SK-N-SH (cell line): ENCODE measurements around the gene GNG13. TPM values are rescaled to one million over a fixed set of nuclear protein-coding genes. Genes with fewer than 3 reads are reported as not detected.

Experiments used
- CTCF ChIA-PET: fragments of 300-600, 350-600 bp; formaldehyde crosslinking; extraction: SDS; loops from one replicate; lab custom pipeline; 2021; lab: Yijun Ruan, JAX
- POLR2A ChIA-PET: fragments of 350-600 bp; sonication (Branson Sonifier 250); formaldehyde crosslinking; extraction: SDS; loops from one replicate; lab custom pipeline; 2020; ENCODE audit warnings: antibody characterized with exemption, inconsistent platforms; lab: Yijun Ruan, JAX
- DNase-seq: peaks from one replicate; pipeline ENCODE4 v3.0.0; 2012
- H2AFZ ChIP-seq: fragments of 200-600 bp; sonication (generic); 2 replicates; pipeline ENCODE4 v1.8.1; 2016; ENCODE audit warnings: antibody characterized with exemption, mild to moderate bottlenecking, low read depth
- H3F3A ChIP-seq: fragments of 200-600 bp; sonication (generic); replicated peaks from 2 replicates; pipeline ENCODE3; 2016; ENCODE audit warnings: antibody characterized with exemption, mild to moderate bottlenecking; ENCODE audit not compliant: insufficient read depth
- H3K27ac ChIP-seq, 2 experiments: fragments of 200-500 bp in 1 of 2; fragments of 200-600 bp in 1 of 2; sonication (Bioruptor generic) in 1 of 2; sonication (generic), shearing (Covaris generic) in 1 of 2; 2 replicates each; pipeline versions ENCODE4 v1.5.1 to v1.6.1; 2014 to 2016; ENCODE audit warnings: low read depth in 2 of 2, inconsistent platforms in 1 of 2, low read length in 1 of 2, mild to moderate bottlenecking in 1 of 2, mixed read lengths in 1 of 2
- H3K27me3 ChIP-seq: fragments of 200-600 bp; sonication (generic), shearing (Covaris generic); 2 replicates; pipeline ENCODE4 v1.6.1; 2016; ENCODE audit warnings: mixed run types; ENCODE audit not compliant: insufficient read depth
- H3K36me3 ChIP-seq, 2 experiments: fragments of 200-500 bp in 1 of 2; fragments of 200-600 bp in 1 of 2; sonication (Bioruptor generic) in 1 of 2; sonication (generic) in 1 of 2; replicated peaks in 1 of 2; 2 replicates each; pipeline versions ENCODE3 to v1.5.1; 2014 to 2016; ENCODE audit warnings: low read length in 1 of 2, mild to moderate bottlenecking in 1 of 2; ENCODE audit not compliant: insufficient read depth in 2 of 2, control insufficient read depth in 1 of 2
- H3K4me1 ChIP-seq, 2 experiments: fragments of 200-500 bp in 1 of 2; fragments of 200-600 bp in 1 of 2; sonication (Bioruptor generic) in 1 of 2; sonication (generic), shearing (Covaris generic) in 1 of 2; 2 replicates each; pipeline versions ENCODE4 v1.5.1 to v1.6.1; 2014 to 2016; ENCODE audit warnings: low read depth in 1 of 2, low read length in 1 of 2, mixed run types in 1 of 2; ENCODE audit not compliant: insufficient read depth in 2 of 2, control insufficient read depth in 1 of 2
- H3K4me2 ChIP-seq: fragments of 200-600 bp; sonication (generic), shearing (Covaris generic); 2 replicates; pipeline ENCODE4 v1.6.1; 2017; ENCODE audit warnings: mixed run types
- H3K4me3 ChIP-seq, 2 experiments: fragments of 200-500 bp in 1 of 2; fragments of 200-600 bp in 1 of 2; sonication (Bioruptor generic) in 1 of 2; sonication (generic), shearing (Covaris generic) in 1 of 2; 2 replicates each; pipeline versions ENCODE4 v1.5.1 to v1.8.1; 2014 to 2016; ENCODE audit warnings: low read depth in 2 of 2, inconsistent platforms in 1 of 2, low read length in 1 of 2, mild to moderate bottlenecking in 1 of 2, mixed read lengths in 1 of 2, moderate library complexity in 1 of 2
- H3K79me2 ChIP-seq: fragments of 200-600 bp; sonication (generic); 2 replicates; pipeline ENCODE4 v1.8.1; 2017; ENCODE audit warnings: mild to moderate bottlenecking; ENCODE audit not compliant: insufficient read depth
- H3K9ac ChIP-seq: fragments of 200-600 bp; sonication (generic); 2 replicates; pipeline ENCODE4 v1.6.1; 2017; ENCODE audit warnings: mixed run types
- H3K9me2 ChIP-seq: fragments of 200-600 bp; sonication (generic); 2 replicates; pipeline ENCODE4 v1.6.1; 2017; ENCODE audit warnings: mixed run types
- H3K9me3 ChIP-seq: fragments of 200-600 bp; sonication (generic); 2 replicates; pipeline ENCODE4 v1.6.1; 2017; ENCODE audit warnings: mixed run types, mild to moderate bottlenecking, moderate library complexity
- H4K20me1 ChIP-seq: fragments of 200-600 bp; sonication (generic); 2 replicates; pipeline ENCODE4 v1.6.1; 2017; ENCODE audit warnings: mild to moderate bottlenecking, mixed run types; ENCODE audit not compliant: insufficient read depth
- FOXJ3 ChIP-seq: sonication (generic); formaldehyde crosslinking; IDR thresholded peaks from 2 replicates; pipeline ENCODE4 v1.5.1; 2020; ENCODE audit warnings: mild to moderate bottlenecking, missing genetic modification reagents
- FOXM1 ChIP-seq: IDR thresholded peaks from 2 replicates; pipeline ENCODE4 v1.4.0; 2012; ENCODE audit warnings: low read depth, mild to moderate bottlenecking
- GATA2 ChIP-seq: sonication (generic); formaldehyde crosslinking; IDR thresholded peaks from 2 replicates; pipeline ENCODE4 v1.5.0; 2020; ENCODE audit warnings: mild to moderate bottlenecking, missing genetic modification reagents
- MEF2A ChIP-seq: IDR thresholded peaks from 2 replicates; pipeline ENCODE4 v1.4.0; 2012; ENCODE audit warnings: low read depth, borderline replicate concordance
- NFIC ChIP-seq: IDR thresholded peaks from 2 replicates; pipeline ENCODE4 v1.4.0; 2012; ENCODE audit warnings: borderline replicate concordance
- NRF1 ChIP-seq: IDR thresholded peaks from 2 replicates; pipeline ENCODE4 v1.6.1; 2012; ENCODE audit warnings: low read depth, mild to moderate bottlenecking, low read length
- RAD21 ChIP-seq: IDR thresholded peaks from 2 replicates; pipeline ENCODE4 v1.6.1; 2012; ENCODE audit warnings: mild to moderate bottlenecking, low read length
- RCOR1 ChIP-seq: fragments of 150-350 bp; IDR thresholded peaks from 2 replicates; pipeline ENCODE4 v1.6.1; 2017; ENCODE audit warnings: antibody characterized with exemption, low read length
- TAF1 ChIP-seq: IDR thresholded peaks from 2 replicates; pipeline ENCODE4 v1.6.1; 2012; ENCODE audit warnings: low read depth, mild to moderate bottlenecking, low read length, moderate library complexity, borderline replicate concordance
- TEAD4 ChIP-seq: IDR thresholded peaks from 2 replicates; pipeline ENCODE4 v1.4.0; 2012; ENCODE audit warnings: mild to moderate bottlenecking, borderline replicate concordance; ENCODE audit not compliant: insufficient read depth
- WGBS: methylation state at CpG from one replicate; pipeline ENCODE4 v1.1.6; 2017; ENCODE audit warnings: low lambda C conversion rate; 5-methylcytosine and 5-hydroxymethylcytosine counted together
- polyA plus RNA-seq, 3 experiments: library from polyadenylated mRNA; depleted of rRNA; stranded (reverse); fragments of >200 nt; gene quantifications; 2 replicates each; pipeline ENCODE4 v1.2.3, GENCODE V29; 2012
- TF ChIP-seq, protein P1 (sequence below): IDR thresholded peaks from 2 replicates; pipeline ENCODE4 v1.4.0; 2012; ENCODE audit warnings: low read depth, borderline replicate concordance
- TF ChIP-seq, protein P2 (sequence below): fragments of 150-350 bp; IDR thresholded peaks from 2 replicates; pipeline ENCODE4 v1.6.1; 2017; ENCODE audit warnings: antibody characterized with exemption, low read length, low read depth, borderline replicate concordance
- TF ChIP-seq, protein P3 (sequence below): IDR thresholded peaks from 2 replicates; pipeline ENCODE4 v1.6.1; 2012; ENCODE audit warnings: mild to moderate bottlenecking, low read depth, low read length, moderate library complexity

GNG13 gene
- polyA plus RNA-seq, 1 of the 3 experiments (the other 2 are of a cell fraction), result not detected

DNA sequence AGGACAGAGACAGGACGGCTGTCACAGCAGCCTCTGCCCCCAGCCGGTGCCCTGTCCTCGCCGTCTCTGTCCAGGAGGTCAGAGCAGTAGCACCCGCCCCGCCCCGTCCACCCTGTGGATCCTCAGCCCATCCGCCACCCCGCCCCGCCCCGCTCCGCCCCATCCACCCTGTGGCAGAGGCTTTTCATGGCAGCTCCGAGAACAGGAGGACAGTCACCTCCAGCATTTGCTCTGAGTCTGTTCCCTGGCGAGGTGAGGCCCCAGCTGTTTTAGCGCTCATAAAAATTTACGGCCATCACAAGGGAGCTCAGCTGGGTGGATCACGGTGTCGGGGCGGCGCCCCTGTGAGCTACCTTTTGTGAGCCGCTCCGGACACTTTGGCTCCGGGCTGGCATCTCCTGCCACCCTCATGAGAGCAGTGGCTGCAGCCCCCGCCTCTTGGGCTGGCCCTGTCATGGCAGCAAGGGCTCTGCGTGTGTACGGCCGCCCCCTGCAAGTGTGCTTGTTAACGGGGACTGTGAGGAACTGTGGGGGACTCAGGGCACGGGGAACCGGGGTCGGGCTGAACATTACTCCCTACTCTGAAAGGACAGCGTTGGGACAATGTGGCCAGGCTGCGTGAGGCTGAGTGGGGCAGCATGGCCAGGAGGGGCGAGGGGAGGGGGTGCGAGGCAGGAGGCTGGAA is 32.3 kb upstream of the GNG13 start:
- no peaks in the 10 kb centered on the region for H3K4me1 ChIP-seq
- H3K27me3 ChIP-seq, result peaks cover 29% of the 10 kb centered on the region
- H3K9ac ChIP-seq, result no peak overlapping the region
- no peaks in the 10 kb centered on the region for H3K9me2 ChIP-seq
- ChIA-PET POLR2A (no interaction called here), CTCF (no interaction called here)
- peaks cover 6% of the 10 kb centered on the region; the same call in 1 of the 2 replicates for H3K9me3 ChIP-seq
- no peak overlapping the region for H3K4me3 ChIP-seq
- no peaks in the 10 kb centered on the region for H3K36me3 ChIP-seq
- 43% methylated on average over 17 of the region's 35 CpGs for WGBS
- H3K27ac ChIP-seq, result no peak overlapping the region
- DNase-seq, result no peak
- no peaks in the 10 kb centered on the region for H3K79me2 ChIP-seq
- H3F3A ChIP-seq, result no peaks in the 10 kb centered on the region
- no peaks in the 10 kb centered on the region for H4K20me1 ChIP-seq
- H3K4me2 ChIP-seq, result no peak overlapping the region
- no peak overlapping the region for H2AFZ ChIP-seq
- TF ChIP-seq MEF2A (no peak), RCOR1 (no peak), TEAD4 (no peak), NFIC (no peak), FOXM1 (no peak), GATA2 (CRISPR knock-in tag) (no peak)
- TF ChIP-seq, protein P1, sequence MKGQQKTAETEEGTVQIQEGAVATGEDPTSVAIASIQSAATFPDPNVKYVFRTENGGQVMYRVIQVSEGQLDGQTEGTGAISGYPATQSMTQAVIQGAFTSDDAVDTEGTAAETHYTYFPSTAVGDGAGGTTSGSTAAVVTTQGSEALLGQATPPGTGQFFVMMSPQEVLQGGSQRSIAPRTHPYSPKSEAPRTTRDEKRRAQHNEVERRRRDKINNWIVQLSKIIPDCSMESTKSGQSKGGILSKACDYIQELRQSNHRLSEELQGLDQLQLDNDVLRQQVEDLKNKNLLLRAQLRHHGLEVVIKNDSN, result no peak

DNA sequence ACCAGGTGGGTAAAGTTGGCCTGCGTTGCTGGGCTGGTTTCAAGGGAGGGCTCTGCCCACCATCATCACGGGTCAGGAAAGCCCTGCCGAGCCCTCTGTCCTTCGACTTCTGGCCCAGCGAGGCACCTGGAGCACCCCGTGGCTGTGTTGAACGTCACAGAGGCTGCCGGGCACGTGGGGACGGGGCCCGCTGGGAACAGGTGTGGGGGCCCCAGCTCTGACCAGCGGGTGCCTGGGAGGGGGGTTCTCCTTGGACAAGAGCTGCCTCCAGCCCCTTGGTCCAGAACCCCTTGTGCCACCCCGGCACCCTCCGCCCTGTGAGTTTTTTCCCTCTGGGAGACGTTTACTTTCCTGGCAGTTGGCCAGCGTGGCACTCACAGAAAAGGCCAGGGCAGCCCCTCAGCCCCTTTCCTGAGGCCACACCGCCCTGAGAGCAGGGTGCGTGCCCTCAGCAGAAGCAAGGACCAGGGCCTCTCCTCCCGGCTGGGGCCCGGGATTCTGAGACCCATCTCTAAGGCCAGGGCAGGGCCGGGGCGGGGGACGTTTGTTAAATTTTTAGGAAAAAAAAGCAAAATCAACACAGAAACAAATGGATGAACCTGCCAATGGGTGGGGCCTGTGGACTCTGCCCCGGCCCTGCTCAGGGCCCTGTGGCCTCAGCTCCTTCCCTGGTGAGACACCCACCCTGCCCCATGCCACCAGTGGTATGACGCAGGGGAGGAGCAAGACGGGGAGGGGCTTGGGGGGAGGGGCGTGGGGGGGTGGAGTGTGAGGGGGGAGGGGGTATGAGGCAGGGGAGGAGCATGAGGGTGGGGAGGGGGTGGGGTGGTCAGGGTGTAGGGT is 31.3 kb upstream of the GNG13 start:
- Histone ChIP-seq H2AFZ (no peak overlapping the region), H3K9me3 (peaks cover 6% of the 10 kb centered on the region; the same call in 1 of the 2 replicates)
- WGBS, result 24% methylated on average over 26 of the region's 27 CpGs

More for the DNA sequence above, 31.3 kb upstream of the GNG13 start:
- no peaks in the 10 kb centered on the region for H4K20me1 ChIP-seq
- no peak overlapping the region for H3K4me2 ChIP-seq
- H3K27ac ChIP-seq, result no peak overlapping the region
- H3K27me3 ChIP-seq, result peaks cover 35% of the 10 kb centered on the region
- H3K9ac ChIP-seq, result no peak overlapping the region
- DNase-seq, result no peak
- H3K36me3 ChIP-seq, result no peaks in the 10 kb centered on the region
- H3K4me1 ChIP-seq, result no peaks in the 10 kb centered on the region
- ChIA-PET POLR2A (no interaction called here), CTCF (interaction anchor here (0.6 kb wide), 1 partner anchor 19 kb away, joined by 3 read pairs; no protein-coding TSS in a partner anchor)
- no peaks in the 10 kb centered on the region for H3K79me2 ChIP-seq
- H3K9me2 ChIP-seq, result no peaks in the 10 kb centered on the region
- H3F3A ChIP-seq, result no peaks in the 10 kb centered on the region
- TF ChIP-seq GATA2 (CRISPR knock-in tag), result no peak
- no peak for TF ChIP-seq FOXJ3 (CRISPR knock-in tag)
- no peak for TF ChIP-seq NFIC
- TF ChIP-seq, protein P1, result no peak
- no peak for TF ChIP-seq TAF1
- TF ChIP-seq RAD21, result no peak
- TF ChIP-seq, protein P2, sequence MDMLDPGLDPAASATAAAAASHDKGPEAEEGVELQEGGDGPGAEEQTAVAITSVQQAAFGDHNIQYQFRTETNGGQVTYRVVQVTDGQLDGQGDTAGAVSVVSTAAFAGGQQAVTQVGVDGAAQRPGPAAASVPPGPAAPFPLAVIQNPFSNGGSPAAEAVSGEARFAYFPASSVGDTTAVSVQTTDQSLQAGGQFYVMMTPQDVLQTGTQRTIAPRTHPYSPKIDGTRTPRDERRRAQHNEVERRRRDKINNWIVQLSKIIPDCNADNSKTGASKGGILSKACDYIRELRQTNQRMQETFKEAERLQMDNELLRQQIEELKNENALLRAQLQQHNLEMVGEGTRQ, result no peak
- TF ChIP-seq, protein P3, sequence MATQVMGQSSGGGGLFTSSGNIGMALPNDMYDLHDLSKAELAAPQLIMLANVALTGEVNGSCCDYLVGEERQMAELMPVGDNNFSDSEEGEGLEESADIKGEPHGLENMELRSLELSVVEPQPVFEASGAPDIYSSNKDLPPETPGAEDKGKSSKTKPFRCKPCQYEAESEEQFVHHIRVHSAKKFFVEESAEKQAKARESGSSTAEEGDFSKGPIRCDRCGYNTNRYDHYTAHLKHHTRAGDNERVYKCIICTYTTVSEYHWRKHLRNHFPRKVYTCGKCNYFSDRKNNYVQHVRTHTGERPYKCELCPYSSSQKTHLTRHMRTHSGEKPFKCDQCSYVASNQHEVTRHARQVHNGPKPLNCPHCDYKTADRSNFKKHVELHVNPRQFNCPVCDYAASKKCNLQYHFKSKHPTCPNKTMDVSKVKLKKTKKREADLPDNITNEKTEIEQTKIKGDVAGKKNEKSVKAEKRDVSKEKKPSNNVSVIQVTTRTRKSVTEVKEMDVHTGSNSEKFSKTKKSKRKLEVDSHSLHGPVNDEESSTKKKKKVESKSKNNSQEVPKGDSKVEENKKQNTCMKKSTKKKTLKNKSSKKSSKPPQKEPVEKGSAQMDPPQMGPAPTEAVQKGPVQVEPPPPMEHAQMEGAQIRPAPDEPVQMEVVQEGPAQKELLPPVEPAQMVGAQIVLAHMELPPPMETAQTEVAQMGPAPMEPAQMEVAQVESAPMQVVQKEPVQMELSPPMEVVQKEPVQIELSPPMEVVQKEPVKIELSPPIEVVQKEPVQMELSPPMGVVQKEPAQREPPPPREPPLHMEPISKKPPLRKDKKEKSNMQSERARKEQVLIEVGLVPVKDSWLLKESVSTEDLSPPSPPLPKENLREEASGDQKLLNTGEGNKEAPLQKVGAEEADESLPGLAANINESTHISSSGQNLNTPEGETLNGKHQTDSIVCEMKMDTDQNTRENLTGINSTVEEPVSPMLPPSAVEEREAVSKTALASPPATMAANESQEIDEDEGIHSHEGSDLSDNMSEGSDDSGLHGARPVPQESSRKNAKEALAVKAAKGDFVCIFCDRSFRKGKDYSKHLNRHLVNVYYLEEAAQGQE, result no peak
- TF ChIP-seq NRF1, result no peak
- H3K4me3 ChIP-seq, result no peak overlapping the region
